Hypothalamus (tissue), 51 donors: ENCODE results near the gene PRPF8.

Experiments
- DNase-seq, 51 donors: peaks; one replicate each; lab custom pipeline; 2025; lab: John Stamatoyannopoulos, UW

The PRPF8 gene

DNA sequence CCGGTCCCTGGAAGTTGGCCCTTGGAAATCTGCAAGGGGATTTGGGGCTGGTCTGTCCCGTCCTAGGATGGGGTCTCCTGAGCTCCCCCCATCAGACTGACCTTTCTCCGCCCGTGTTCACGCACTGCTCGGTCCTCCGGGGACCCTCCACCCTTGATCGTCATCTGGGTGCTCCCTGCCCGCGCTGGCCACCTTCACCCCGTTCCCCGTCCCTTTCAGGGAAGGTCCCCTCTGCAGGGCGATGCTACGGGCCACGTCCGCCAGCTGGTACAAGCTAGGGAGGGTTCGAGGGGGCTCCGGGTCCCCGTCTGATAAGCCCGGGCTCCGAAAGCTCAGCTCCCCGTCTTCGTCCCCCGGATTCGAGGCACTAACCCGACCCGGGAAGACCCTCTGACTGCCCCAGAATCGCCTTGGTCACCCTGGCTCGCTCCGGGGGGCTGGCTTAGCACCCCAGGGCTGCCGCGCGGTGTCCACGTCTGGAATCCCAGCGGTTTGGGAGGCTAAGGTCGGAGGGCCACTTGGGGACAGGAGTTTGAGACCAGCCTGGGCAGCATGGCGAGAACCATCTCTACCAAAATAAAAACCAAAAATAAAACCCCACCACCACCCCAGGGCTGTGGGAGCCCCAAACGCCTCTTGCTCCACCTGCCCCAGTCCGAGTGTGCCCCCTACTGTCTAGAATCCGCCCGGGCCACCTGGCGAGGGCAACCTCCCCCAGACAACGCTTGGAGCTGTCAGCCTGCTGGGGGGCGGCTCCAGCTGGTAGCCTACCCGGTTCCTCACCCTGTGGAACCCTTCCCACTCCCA lies 55.0 kb downstream of the PRPF8 start:
- peak in 25 of 51 donors; percentile 7 to 64 (median 42) for DNase-seq

DNA sequence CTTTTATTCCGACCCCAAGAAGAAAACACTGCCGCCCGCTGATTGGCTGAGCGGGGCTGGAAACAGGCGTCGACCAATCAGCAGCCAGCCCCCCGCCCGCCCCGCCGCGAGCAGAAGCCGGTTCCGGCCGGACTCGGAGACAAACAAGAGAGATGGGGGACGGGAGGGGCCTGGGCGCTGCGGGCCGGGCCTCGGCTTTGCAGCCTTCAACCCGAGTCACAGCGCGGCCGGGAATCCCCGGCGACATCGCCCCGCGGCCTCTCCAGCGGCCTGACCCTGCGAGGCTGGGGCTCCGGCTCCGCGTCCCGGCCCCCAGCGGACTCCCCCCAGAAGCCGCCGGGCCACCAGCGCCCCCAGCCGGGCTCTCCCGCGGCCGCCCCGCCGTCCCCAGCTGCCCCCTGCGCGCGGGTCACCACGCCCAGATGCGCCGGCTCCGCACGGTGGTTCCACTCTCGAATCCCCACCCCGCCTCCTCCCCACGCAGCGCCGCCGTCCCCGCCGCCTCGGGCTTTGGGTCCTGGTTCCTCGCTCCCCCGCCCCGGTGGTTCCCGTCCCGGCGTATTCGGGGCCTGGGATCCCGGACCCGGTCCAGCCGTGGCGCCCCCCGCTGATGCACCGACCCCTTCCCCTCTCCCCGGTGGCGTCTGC lies 55.7 kb downstream of the PRPF8 start:
- DNase-seq, result peak; percentile 81 to 98 (median 95)

DNA sequence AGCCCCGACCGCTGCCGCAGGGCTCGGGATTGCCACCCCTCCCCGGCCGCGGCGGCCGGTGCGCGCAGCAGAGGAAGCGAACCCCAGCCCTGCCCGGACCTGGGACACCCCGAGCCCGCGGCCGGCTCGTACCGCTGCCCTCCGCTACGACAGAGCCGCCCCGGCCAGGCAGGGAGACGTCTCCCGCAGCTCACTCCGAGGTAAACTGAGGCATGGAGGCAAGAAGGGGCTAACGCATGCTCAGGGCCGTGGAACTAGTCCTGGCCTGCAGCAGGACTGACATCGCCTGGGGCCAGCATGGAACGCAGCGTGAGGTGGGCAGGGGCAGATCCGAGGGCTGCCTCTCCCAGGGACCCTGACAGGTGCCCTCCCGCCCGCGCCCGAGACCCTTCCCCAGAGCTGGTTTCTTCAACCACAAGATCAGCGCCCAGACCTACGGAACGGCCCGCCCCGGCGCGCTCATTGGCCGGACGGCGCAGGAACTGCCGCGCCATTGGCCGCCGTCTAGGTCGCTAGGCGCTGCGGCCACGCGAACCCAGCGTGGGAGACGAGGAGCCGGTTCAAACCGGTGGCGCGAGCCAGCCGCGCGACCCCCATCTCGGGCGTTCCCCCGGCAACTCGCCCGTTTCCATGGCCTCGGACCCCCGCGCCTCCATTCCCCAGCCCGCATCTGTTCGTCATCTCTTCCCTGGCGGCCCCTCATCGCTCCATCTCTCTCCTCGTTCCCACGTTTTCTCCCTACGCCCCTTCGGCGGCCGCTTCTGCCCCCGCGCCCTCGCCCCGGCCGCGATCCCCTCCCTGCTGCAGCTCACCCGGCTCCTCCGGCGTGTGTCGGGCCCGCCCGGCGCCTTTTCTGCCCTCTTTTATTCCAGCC lies 56.4 kb downstream of the PRPF8 start, which contains the start of gene SLC43A2:
Gene SLC43A2, minus strand, starts transcription at position 853 of the 874 bp plus-strand sequence. CDS start 960 bp downstream, outside the sequence.
- peak in 50 of 51 donors; percentile 47 to 93 (median 81) for DNase-seq

DNA sequence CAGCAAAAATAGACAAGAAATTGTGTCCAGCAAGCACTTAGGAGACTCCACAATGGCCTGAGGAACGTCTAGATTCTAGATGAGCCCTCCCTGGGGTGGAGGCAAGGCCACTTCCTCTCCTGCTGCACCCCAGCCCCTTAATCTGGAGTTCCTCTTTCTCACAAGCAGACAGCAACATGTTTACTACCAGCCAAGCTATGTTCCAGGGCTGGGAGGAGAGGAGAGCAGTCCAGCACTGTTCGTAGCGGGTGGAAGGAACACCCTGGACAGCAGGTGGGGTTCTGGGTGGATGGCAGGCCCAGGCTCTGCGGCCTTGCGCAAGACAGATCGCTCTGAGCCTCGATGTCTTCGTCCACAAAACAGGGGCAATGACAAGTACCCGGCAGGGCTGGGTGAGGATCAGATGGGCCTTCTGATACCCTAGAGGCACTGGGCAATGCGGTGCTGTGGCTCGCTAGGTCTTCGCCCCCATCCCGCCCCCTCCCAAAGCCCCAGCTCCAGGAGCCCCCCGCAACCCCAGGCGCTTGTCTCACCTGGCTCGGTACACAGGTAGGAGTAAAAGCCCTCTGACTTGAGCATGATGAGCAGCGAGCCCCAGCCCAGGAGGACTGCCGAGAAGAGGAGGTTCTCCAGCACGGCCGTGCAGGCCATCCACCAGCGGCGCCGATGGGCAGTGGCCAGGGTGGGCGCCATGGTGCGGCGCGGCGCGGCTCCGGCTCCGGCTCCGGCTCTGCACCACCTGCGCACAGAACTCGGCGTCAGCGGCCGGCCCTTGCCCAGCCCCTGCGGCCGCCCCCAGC lies 57.3 kb downstream of the PRPF8 start:
- peak in 14 of 51 donors; percentile 15 to 45 (median 34) for DNase-seq

DNA sequence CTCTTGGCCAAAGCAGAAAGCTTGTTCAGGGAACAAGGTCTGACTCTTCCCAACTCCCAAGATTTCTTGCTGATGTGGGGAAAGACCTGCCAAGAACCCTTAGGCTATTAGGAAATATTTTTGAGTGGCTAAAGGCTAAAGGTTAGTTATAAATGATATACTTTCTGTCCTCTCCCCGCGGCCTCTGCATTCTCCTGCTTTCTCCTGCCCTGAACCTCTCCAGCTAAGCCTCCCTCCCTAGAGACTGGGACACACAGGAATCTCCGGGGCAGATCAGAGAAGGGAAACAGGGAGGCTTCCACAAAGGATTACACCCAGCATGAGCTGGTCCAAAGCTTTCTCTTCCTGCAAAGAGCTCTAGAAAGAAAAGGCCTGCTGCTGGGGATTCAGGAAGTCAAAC lies 58.3 kb downstream of the PRPF8 start:
- no peak for DNase-seq

DNA sequence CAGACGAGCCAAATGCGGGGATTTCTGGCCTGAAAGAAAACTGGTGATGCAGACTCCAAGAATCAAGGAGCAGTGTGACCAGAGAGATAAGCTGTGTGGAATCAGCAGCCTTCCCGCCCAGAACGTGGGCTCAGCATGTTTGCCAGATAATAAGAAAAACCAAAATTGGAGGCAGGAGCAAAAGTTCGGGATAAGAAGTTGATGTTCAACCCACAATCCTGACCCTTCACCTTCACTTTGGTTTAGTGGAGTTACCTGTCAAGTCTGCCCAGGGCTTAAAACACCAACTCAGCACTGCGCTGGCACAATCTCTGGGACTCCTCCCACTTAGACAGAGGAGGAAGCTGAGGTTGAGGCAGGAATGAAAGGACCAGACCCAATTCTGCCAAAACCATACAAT lies 59.1 kb downstream of the PRPF8 start:
- no peak for DNase-seq

DNA sequence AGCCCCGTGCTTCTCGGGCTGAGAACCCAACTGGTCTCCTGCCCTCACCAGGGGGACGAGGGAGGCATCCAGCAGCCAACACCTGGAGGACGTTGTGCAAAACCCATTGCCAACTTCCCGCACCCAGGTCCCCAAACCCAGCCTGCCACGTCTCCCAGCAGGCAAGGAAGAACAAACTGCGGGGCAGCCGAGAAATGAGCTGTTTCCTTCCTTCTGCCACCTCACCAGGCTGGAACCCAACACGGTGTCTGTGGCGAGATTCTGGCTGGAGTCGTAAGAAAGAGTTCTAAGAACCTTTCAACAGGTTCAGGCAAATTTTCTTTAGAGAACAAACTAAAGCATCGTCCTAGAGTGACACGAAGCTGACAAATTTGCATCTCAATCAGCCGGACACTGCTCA lies 59.6 kb downstream of the PRPF8 start:
- no peak for DNase-seq

DNA sequence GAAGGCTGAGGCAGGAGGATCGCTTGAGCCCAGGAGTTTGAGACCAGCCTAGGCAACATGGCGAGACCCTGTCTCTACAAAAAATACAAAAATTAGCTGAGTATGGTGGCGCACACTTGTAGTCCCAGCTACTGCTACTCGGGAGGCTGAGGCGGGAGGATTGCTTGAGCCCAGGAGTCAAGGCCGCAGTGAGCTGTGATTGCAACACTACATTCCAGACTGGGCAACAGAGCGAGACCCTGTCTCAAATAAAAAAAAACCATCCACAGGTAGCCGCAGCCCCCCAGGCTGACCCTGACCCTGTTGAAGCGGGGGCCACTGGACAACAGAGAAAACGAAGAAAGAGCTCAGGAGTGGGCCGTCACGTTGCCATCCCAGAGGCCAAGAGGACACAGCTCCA lies 60.0 kb downstream of the PRPF8 start:
- no peak for DNase-seq

DNA sequence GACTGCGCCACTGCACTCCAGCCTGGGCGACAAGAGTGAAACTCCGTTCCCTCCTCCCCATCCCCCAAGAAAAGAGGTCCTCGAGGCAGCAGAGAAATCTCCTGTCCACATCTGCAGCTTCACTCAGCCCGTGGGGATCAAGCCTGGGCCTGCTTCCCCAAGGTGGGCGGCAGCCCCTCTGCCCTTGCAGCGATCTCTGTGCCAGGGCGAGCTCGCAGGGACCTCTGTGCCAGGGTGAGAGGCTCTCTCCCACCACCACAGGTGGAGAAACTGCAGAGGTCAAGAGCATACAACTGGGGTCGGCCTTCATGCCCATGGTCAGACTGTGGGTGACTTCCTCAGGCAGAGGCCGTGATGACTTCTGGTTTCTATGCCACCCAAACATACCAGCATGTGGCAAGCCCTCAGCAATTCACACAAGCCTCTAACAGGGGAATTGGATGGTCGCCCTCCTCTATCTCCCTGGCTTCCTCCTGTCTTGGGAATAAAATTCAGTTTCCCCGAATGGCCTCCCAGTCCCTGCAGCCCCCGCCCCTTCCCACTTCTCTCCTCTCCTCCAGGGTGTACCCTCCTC lies 61.5 kb downstream of the PRPF8 start:
- DNase-seq, result no peak

DNA sequence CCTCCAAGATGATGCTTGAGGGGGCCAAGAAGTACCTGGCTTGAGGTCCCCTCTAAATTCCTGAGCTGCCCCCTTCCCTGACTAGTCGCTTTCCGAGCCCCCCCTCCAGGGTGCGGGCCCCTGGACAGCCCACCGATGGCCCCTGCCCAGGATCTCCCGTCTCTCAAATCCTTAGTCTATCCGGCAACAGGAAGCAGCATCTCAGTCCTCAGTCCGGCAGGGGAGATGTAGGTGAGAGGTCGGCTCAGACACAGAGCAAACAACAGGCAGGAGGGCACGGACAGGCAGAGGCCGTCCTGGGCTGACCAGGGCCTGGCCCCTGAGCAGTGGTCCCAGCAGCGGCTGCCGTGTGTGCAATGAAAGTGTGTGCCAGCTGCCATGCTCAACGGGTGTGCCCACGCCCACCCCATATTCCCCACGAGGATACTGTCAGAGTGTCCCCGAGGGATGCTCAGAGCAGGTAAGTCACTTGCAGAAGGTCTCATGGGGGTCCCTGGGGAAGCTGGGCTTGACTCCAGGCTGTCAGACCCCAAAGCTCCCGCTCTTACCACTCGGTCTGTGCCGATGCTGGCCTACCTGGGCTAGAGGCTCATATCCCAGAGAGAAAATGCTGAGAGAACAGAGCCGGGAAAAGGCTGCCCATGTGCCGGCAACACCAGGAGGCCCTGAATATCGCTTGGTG lies 63.3 kb downstream of the PRPF8 start:
- DNase-seq, result no peak

DNA sequence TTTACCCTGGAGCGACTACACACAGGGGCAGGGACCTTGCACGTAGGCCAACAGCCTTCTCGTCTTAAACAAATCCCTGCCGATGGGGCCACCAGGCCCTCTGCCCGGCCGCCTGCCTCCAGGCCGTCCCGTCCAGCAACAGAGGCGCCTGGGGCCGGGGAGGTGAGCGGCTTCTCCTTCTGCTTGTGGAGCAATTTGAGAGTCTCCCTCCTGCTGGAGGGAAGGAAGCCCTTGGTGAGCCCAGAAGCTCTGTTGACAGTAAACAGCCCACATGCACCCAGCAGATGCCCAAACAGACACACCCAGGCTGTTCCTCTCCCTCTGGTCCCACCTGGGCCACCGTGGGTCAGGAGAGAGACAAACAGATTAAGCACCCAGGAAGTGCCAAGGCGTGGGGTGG lies 64.2 kb downstream of the PRPF8 start:
- DNase-seq, result no peak

DNA sequence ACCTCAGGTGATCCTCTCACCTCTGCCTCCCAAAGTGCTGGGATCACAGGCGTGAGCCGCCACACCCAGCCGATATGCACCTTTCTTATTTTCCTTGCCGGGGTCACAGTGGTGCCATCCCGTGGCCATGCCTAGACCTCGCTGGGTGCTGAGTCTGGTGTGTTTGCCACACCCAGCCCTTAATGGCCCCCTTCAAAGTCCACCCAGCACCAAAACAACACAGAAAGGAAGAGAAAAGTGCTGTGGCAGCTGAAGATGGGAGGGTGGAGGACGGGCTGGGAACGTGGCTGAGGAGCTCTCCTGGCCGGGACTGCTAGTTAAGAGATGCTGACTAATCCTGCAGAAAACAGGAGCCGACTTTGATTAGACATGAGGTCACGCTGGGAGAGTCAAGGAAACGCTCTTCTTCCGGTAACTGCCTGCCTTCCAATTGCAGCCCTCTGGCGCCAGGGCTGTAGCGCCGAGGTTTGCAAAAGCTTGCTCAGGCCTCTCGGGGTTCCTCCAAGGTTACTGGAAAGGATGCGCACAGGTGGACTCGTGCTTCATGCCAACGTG lies 67.0 kb downstream of the PRPF8 start:
- no peak for DNase-seq

DNA sequence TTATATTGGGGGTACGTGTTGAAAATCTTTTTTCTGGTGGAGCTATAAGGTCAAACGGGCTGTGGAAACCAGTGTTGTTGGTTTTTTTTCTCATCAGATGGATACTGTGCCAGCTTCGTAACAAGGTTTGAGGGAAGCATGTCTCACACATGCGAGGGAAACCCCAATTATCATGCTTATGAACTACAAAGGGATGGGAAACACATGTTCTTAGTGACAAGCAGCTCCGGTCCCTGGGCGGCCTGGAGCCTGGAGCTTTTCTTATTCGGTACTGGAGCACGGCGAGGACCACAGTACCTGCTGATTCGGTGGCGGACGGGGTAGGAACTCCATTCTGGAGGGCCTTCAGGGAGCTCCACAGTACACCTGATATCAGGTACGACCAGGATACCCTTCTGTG lies 68.6 kb downstream of the PRPF8 start:
- DNase-seq, result no peak

DNA sequence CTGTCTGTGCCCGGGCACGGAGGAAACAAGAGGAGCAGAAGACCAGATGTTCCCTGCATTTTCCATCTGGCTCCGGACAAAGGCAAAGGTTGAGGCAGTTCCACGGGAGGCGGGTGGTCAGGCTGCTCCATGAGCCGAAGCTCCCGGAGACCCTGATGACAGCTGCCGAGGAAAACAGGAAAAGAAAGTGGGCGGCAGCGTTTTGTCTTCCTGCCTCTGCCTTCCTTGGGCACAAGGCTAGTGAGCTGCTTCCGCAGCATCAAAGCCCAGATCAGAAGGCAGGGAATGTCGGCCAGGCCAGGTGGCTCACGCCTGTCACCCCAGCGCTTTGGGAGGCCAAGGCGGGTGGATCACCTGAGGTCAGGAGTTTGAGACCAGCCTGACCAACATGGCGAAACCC lies 72.3 kb downstream of the PRPF8 start:
- no peak for DNase-seq

DNA sequence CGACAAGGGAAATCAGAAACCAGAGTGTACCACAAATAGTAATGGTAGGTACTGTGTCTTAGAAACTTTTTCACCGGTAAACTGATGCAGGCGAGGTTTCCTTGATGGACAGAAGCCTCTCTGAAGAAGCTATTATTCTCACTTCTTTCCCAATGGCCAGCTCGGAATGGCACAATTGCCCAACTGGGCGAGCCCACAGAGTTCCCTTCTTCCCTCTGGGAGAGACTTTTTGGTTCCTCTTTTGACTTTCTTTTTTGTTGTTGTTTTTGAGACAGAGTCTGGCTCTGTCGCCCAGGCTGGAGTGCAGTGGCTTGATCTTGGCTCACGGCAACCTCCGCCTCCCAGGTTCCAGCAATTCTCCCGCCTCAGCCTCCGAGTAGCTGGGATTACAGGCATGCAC lies 73.0 kb downstream of the PRPF8 start:
- DNase-seq, result peak in 4 of 51 donors; percentile 12 to 27 (median 16)

DNA sequence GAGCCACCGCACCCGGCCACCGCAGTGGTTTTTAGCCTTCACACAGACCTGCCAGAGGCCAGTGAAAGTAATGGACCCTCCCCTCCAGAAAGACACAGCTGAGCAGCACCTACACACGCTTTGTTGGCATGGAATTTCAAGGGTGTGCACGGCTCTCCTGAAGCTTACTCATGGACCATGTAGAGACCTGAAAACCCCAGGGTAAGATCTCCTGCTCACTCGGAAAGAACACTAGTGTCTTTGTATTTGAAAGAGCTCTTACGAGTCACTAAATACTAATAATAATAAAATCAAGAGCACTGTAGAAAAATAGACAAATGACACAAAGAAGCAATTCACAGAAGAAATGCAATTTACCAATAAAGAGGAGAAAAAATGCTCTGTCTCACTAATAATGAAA lies 76.0 kb downstream of the PRPF8 start:
- DNase-seq, result no peak

DNA sequence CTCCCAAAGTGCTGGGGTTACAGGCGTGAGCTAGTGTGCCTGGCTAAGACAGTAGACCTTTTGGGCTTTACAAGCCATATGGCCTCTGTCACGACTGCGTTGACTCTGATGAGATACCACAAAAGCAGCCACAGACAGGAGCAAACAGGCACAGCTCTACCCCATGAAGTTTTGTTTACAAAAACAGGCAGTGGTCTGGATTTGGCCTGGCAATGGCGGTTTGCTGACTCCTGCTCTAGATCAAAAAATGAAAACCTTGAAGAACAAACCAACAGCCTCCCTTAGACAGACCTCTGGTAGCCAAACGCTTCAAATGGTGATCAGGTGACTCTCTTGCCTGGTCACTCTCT lies 76.7 kb downstream of the PRPF8 start:
- DNase-seq, result no peak

DNA sequence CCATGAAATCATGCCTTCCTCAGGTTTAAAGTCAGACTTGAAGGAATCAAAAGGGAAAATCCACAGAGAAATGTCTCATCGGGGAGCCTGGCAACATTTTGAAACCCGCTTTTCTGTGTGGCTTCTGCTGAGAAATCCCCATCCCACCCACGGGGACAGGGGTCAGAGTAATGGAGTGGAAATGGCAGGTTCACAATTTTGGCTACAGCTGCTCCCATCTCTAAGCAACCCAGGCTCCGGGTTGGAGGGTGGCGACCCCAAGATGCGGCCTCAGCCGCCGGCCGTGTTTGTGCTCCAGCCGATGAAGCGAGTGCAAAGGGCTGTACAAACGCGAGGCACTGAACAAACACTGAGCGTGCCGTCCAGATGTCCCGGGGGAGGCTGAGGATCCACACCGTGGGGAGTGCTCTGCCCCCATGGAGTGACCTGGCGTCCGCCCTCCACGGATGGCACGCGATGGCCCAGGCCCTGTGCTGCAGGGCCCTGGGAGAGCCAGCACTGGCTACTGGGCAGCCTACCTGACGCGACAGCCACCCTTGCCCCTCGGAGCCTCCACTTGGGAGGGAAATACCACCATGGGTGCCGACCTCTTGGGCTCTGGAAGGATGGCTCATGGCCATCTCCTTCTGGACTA lies 78.2 kb downstream of the PRPF8 start:
- peak in 1 of 51 donors; percentile 40 for DNase-seq
